Activated B cell treated with CpG ODN at 0.5 μM for 24 hours (primary cell): ENCODE data around the gene CCDC149. TPM values are rescaled to one million over a fixed set of nuclear protein-coding genes. Genes with fewer than 3 reads are reported as not detected.

Experiments
- ATAC-seq: fragments of 200-7000 bp; cut with Tn5 transposase; one replicate; pipeline ENCODE4 v1.10.0; 2021; ENCODE audit warnings: low read depth, mild to moderate bottlenecking, moderate library complexity
- CTCF ChIA-PET: fragments of 350-600 bp; sonication (Branson Sonifier 250); formaldehyde crosslinking; loops from one replicate; lab custom pipeline; 2021; ENCODE audit warnings: antibody characterized with exemption; lab: Charles Lee
- POLR2A ChIA-PET: fragments of 350-600 bp; sonication (Branson Sonifier 250); formaldehyde crosslinking; loops from one replicate; lab custom pipeline; 2021; ENCODE audit warnings: antibody characterized with exemption; lab: Charles Lee
- DNase-seq: peaks from one replicate; pipeline ENCODE4 v3.0.0; 2022
- H3K27ac Mint-ChIP-seq: one replicate; pipeline ENCODE4 v1.8.0; 2020; ENCODE audit warnings: mixed read lengths
- H3K27me3 Mint-ChIP-seq: one replicate; pipeline ENCODE4 v1.8.0; 2021; ENCODE audit warnings: mixed read lengths
- H3K36me3 Mint-ChIP-seq: one replicate; pipeline ENCODE4 v1.8.0; 2021; ENCODE audit warnings: low read depth, mixed read lengths
- H3K4me1 Mint-ChIP-seq: one replicate; pipeline ENCODE4 v1.8.0; 2021; ENCODE audit warnings: mixed read lengths
- H3K4me3 Mint-ChIP-seq: one replicate; pipeline ENCODE4 v1.8.0; 2020; ENCODE audit warnings: mild to moderate bottlenecking, mixed read lengths
- H3K9me3 Mint-ChIP-seq: one replicate; pipeline ENCODE4 v1.8.0; 2020; ENCODE audit warnings: mixed read lengths
- CTCF ChIP-seq: fragments of 200-600 bp; IDR thresholded peaks from one replicate; pipeline ENCODE4 v1.8.0; 2022; ENCODE audit warnings: antibody characterized with exemption, mild to moderate bottlenecking
- intact Hi-C: fragments of 100-400 bp; cut with micrococcal nuclease; formaldehyde crosslinking; loops from one replicate; pipeline ENCODE4 v1.15.1; 2024
- total RNA-seq: library from RNA; stranded (reverse); gene quantifications from 2 replicates; pipeline ENCODE4 v1.2.3, GENCODE V29; 2022

Gene CCDC149
- total RNA-seq, 1 donor from 2014 or later: not detected

GRCh38 chr4:24808955-24809354 lies 103.9 kb downstream of the CCDC149 start:
- H3K27me3 Mint-ChIP-seq: peaks cover 3% of the 10 kb centered on the region
- TF ChIP-seq CTCF: no peak
- ChIA-PET CTCF (no interaction called here), POLR2A (no interaction called here)
- no peak overlapping the region for H3K27ac Mint-ChIP-seq
- DNase-seq (no peak), ATAC-seq (no peak)
- H3K4me3 Mint-ChIP-seq: no peak overlapping the region
- H3K36me3 Mint-ChIP-seq: no peaks in the 10 kb centered on the region
- intact Hi-C loops: no loop called here
- peaks cover 4% of the 10 kb centered on the region for H3K9me3 Mint-ChIP-seq
- H3K4me1 Mint-ChIP-seq: no peaks in the 10 kb centered on the region

- Mint-ChIP-seq H3K36me3 (no peaks in the 10 kb centered on the region), H3K27me3 (peaks cover 4% of the 10 kb centered on the region), H3K9me3 (peaks cover 4% of the 10 kb centered on the region), H3K4me3 (no peak overlapping the region), H3K4me1 (no peaks in the 10 kb centered on the region), H3K27ac (no peak overlapping the region)
- POLR2A ChIA-PET: no interaction called here
- ATAC-seq (no peak), DNase-seq (no peak)
- intact Hi-C loops: no loop called here
- TF ChIP-seq CTCF: no peak
- CTCF ChIA-PET: no interaction called here
Measured at GRCh38 chr4:24808261-24808660, 104.6 kb downstream of the CCDC149 start.

GRCh38 chr4:24807611-24808010 lies 105.2 kb downstream of the CCDC149 start:
- CTCF ChIA-PET: no interaction called here
- ATAC-seq (no peak), DNase-seq (no peak)
- H3K9me3 Mint-ChIP-seq: peaks cover 4% of the 10 kb centered on the region
- TF ChIP-seq CTCF: no peak
- H3K4me3 Mint-ChIP-seq: no peak overlapping the region
- H3K36me3 Mint-ChIP-seq: no peaks in the 10 kb centered on the region
- no peaks in the 10 kb centered on the region for H3K4me1 Mint-ChIP-seq
- H3K27me3 Mint-ChIP-seq: peaks cover 8% of the 10 kb centered on the region
- intact Hi-C loops: no loop called here
- H3K27ac Mint-ChIP-seq: no peak overlapping the region
- POLR2A ChIA-PET: no interaction called here

GRCh38 chr4:24806206-24806990 lies 106.4 kb downstream of the CCDC149 start:
- POLR2A ChIA-PET: no interaction called here
- no peak for DNase-seq
- CTCF ChIA-PET: no interaction called here
- H3K4me3 Mint-ChIP-seq: no peak overlapping the region
- no peak overlapping the region for H3K27ac Mint-ChIP-seq
- no peaks in the 10 kb centered on the region for H3K9me3 Mint-ChIP-seq
- H3K4me1 Mint-ChIP-seq: no peaks in the 10 kb centered on the region
- H3K36me3 Mint-ChIP-seq: no peaks in the 10 kb centered on the region
- H3K27me3 Mint-ChIP-seq: peaks cover 18% of the 10 kb centered on the region
- intact Hi-C loops: no loop called here
- ATAC-seq: no peak
- TF ChIP-seq CTCF: no peak

GRCh38 chr4:24805566-24805965 lies 107.3 kb downstream of the CCDC149 start:
- POLR2A ChIA-PET: no interaction called here
- Mint-ChIP-seq H3K9me3 (no peaks in the 10 kb centered on the region), H3K4me3 (no peak overlapping the region), H3K36me3 (no peaks in the 10 kb centered on the region), H3K27ac (no peak overlapping the region), H3K4me1 (no peaks in the 10 kb centered on the region), H3K27me3 (peaks cover 26% of the 10 kb centered on the region)
- DNase-seq: no peak
- CTCF ChIA-PET: no interaction called here
- intact Hi-C loops: no loop called here
- TF ChIP-seq CTCF: no peak
- ATAC-seq: no peak
